ENCODE measurements around the gene PADI2. TPM values are rescaled to one million over a fixed set of nuclear protein-coding genes. Genes with fewer than 3 reads are reported as not detected.

The PADI2 gene
- total and polyA plus RNA-seq, 3 donors from 2014 or later = 0.99 to 3.2 (median 1.1) TPM

DNA sequence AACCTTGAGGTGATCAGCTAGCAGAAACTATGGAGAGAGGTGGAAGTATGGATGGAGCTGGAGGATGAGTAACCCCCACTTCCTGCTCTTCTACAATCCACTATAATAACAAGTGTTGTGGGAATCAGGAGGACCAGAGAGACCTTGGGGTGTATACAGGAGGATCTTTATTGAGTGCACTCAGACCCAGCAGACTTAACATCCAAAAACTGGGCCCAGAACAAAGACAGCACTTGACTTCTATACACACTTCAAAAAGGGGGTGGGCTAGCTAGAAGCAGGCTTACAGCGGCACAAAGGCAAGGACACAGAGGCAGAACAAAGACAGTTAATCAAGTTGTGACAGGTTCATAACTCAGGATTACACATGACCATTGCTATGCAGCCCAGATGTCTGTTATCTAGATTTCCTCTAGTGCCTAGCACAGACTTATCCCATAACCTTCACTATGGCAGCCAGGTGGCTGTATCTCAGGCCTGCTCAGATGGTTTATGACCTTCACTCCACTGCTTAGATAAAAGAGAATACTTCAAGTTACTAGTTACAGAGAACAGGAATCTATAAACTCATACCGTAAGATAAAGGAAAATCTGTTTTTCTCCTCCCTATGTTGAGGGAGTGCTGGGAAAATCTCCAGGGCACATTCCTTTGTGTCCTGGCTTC, 36.1 kb upstream of the PADI2 start:
- H3K9me3 ChIP-seq = no peaks in the 10 kb centered on the region
- no peaks in the 10 kb centered on the region for H3K27me3 ChIP-seq
- DNase-seq = no peak
- no peak overlapping the region for H3K4me3 ChIP-seq
- no peak for TF ChIP-seq POLR2A (IDR thresholded peaks at IDR 0.05)
- TF ChIP-seq, protein P1, sequence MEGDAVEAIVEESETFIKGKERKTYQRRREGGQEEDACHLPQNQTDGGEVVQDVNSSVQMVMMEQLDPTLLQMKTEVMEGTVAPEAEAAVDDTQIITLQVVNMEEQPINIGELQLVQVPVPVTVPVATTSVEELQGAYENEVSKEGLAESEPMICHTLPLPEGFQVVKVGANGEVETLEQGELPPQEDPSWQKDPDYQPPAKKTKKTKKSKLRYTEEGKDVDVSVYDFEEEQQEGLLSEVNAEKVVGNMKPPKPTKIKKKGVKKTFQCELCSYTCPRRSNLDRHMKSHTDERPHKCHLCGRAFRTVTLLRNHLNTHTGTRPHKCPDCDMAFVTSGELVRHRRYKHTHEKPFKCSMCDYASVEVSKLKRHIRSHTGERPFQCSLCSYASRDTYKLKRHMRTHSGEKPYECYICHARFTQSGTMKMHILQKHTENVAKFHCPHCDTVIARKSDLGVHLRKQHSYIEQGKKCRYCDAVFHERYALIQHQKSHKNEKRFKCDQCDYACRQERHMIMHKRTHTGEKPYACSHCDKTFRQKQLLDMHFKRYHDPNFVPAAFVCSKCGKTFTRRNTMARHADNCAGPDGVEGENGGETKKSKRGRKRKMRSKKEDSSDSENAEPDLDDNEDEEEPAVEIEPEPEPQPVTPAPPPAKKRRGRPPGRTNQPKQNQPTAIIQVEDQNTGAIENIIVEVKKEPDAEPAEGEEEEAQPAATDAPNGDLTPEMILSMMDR (IDR thresholded peaks at IDR 0.05) = no peak
- WGBS, 2 donors = 6 to 11% methylated on average over 2 of the region's 2 CpGs
- no peaks in the 10 kb centered on the region for H3K36me3 ChIP-seq (ENCODE audit: low read depth, missing control alignments)
- H3K27ac ChIP-seq = peak overlapping the region; percentile 55 to 58
- H3K4me1 ChIP-seq = peaks cover 2% of the 10 kb centered on the region
- intact Hi-C loops (cut with DNase I; ENCODE audit: low total_unique reads) = no loop called here

DNA sequence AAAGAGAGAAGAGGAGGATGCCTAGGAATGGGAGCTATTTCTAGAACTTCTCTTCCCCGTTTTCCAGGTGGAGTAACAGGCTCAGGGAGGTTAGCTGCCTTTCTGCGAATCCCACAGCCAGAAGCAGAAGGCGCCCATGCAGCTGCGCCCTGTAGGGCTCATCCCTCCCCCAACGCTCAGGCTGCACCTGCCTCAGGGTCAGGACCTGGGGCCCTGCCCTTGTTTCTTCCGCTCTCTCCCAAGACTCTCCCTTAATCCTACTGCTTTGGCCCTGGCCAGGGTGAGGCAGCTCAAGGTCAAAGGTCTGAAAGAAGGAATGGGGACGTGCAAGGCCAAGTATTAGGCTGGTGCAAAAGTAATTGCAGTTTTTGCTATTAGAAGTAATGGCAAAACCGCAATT, 30.5 kb upstream of the PADI2 start:
- TF ChIP-seq, protein P1 (IDR thresholded peaks at IDR 0.05) = no peak
- no peak for TF ChIP-seq POLR2A (IDR thresholded peaks at IDR 0.05)
- no peaks in the 10 kb centered on the region for H3K36me3 ChIP-seq (ENCODE audit: low read depth, missing control alignments)
- intact Hi-C loops (cut with DNase I; ENCODE audit: low total_unique reads) = no loop called here
- H3K4me1 ChIP-seq = no peaks in the 10 kb centered on the region
- H3K27me3 ChIP-seq = no peaks in the 10 kb centered on the region
- DNase-seq = no peak
- peak overlapping the region in 1 of 2 donors; percentile 20 for H3K4me3 ChIP-seq
- WGBS, 2 donors = 51 to 58% methylated on average over 8 of the region's 8 CpGs
- H3K9me3 ChIP-seq = no peaks in the 10 kb centered on the region
- H3K27ac ChIP-seq = no peak overlapping the region

DNA sequence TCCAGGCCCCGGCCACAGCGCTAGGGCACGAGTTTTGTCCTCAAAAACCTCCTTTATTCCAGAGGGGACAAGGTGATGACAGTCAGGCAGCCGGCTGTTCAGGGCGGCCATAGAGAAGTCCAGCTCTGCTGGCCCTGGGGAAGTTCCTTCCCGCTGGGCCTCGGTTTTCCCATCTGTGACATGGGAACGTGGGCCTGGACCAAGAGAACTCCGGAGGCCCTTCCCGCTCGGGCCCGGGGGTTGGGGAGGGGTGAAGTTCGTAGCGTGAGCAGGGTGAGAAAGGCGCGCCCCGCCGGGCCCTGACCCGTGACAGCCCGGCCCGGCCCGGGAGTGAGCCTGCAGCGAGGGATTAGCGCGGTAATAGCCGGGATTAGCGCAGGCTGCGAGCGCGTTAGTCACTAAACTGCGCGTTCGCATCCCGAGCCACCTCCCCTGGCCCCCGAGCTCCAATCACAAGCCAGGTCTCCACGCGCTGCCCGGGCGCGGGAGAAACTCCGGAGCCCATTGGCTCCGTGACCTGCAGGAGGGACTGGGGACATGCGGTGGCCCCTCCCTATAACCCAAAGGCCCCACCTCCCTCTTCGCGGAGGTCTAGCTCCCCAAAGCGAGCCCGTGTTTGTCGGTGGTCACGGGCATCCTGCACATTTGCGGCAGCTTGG, 29.8 kb upstream of the PADI2 start:
- intact Hi-C loops (cut with DNase I; ENCODE audit: low total_unique reads) = no loop called here

DNA sequence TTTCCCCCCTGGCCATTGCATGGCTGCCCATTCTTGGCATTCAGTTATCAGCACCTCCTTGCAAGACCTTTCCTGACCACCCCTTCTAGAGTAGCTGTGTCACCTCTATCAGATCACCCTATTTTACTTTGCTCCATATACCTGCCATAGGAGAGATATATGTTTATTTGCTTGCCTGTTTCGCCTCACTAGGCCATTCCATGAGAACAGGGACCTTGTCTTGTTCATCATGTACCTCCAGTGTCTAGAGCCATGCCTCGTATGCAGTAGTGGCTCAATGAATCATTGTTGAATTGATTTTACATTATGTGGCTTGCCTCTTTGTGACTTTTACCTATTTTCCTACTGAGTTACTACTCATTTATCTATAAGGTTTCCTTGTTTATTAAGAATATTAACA, 26.4 kb upstream of the PADI2 start:
- DNase-seq = no peak
- Histone ChIP-seq H3K4me3 (no peak overlapping the region), H3K4me1 (no peaks in the 10 kb centered on the region), H3K9me3 (no peaks in the 10 kb centered on the region), H3K27ac (no peak overlapping the region), H3K36me3 (ENCODE audit: low read depth, missing control alignments) (no peaks in the 10 kb centered on the region), H3K27me3 (no peaks in the 10 kb centered on the region)
- intact Hi-C loops (cut with DNase I; ENCODE audit: low total_unique reads) = no loop called here
- TF ChIP-seq POLR2A (IDR thresholded peaks at IDR 0.05) = no peak
- TF ChIP-seq, protein P1 (IDR thresholded peaks at IDR 0.05) = no peak
- 89 to 91% methylated on average over 2 of the region's 2 CpGs for WGBS, 2 donors

More for the DNA sequence above, 29.8 kb upstream of the PADI2 start:
- WGBS, 2 donors = 28 to 43% methylated on average over 16 to 50 of the region's 50 CpGs
- Histone ChIP-seq H3K4me3 (peak overlapping the region; percentile 15 to 20), H3K27ac (no peak overlapping the region), H3K36me3 (ENCODE audit: low read depth, missing control alignments) (no peaks in the 10 kb centered on the region), H3K27me3 (no peaks in the 10 kb centered on the region), H3K4me1 (no peaks in the 10 kb centered on the region), H3K9me3 (no peaks in the 10 kb centered on the region)
- no peak for DNase-seq
- TF ChIP-seq, protein P1 (IDR thresholded peaks at IDR 0.05) = no peak
- no peak for TF ChIP-seq POLR2A (IDR thresholded peaks at IDR 0.05)
